Mucosa of rectum (tissue), 2 donors: Measurements from ENCODE around the gene SEMA6A.

Source experiments
- H3K27ac ChIP-seq, 2 donors: one replicate each; pipeline ENCODE4 v1.7.0; 2013; ENCODE audit warnings: inconsistent platforms in 2 of 2, low read depth in 2 of 2, low read length in 2 of 2
- H3K27me3 ChIP-seq, 2 donors: one replicate each; pipeline ENCODE4 v1.7.0; 2013; ENCODE audit warnings: low read length in 2 of 2; ENCODE audit not compliant: control insufficient read depth in 2 of 2, insufficient read depth in 2 of 2
- H3K36me3 ChIP-seq, 2 donors: one replicate each; pipeline ENCODE4 v1.7.0; 2013; ENCODE audit warnings: low read length in 2 of 2; ENCODE audit not compliant: control insufficient read depth in 2 of 2, insufficient read depth in 2 of 2
- H3K4me1 ChIP-seq, 2 donors: one replicate each; pipeline ENCODE4 v1.7.0; 2013; ENCODE audit warnings: low read length in 2 of 2, mild to moderate bottlenecking in 1 of 2; ENCODE audit not compliant: control insufficient read depth in 2 of 2, insufficient read depth in 2 of 2
- H3K4me3 ChIP-seq, 2 donors: one replicate each; pipeline ENCODE4 v1.7.0; 2013; ENCODE audit warnings: low read length in 2 of 2
- H3K9ac ChIP-seq, 2 donors: one replicate each; pipeline ENCODE4 v1.7.0; 2013; ENCODE audit warnings: low read length in 2 of 2, low read depth in 1 of 2, mild to moderate bottlenecking in 1 of 2
- H3K9me3 ChIP-seq, 2 donors: one replicate each; pipeline ENCODE4 v1.7.0; 2013; ENCODE audit warnings: low read length in 2 of 2; ENCODE audit not compliant: control insufficient read depth in 2 of 2
- donor health status: healthy.
- donor health status: Normal muscosa, but diverticular disease.

SEMA6A gene

DNA sequence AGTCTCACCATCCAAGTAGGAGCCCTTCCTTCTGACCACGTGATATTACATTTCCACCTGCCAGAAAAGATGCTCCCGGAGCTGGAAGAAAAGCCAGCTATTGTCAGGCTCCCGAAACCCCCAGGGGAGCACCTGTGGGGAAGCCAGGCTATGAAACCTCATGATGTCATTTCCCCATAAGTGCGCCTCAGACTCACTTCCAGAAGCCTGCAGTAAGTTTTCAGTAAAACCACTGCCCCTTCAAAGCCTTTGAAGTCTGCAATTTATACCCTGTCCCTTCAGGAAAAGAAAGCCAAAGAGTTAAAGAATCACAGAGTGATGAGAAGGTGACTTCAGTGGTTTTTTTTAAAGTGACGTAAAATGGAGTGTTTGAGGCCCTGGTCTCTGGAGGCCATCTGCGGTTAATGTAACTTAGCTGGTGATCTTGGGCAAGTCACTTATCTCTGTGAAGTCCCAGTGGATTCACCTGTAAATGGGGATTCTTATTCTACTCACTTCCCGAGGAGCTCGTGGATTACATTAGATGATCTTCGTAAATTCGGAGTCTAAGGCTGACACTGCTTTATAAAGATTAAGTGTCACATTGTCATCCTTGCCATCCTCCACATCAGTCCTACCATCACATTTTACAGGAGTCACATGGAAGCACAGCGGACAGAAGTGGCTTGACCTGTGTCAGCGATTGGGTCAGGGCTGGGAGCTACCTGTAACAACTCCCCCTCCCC lies 2.6 kb upstream of the SEMA6A start:
- H3K27ac ChIP-seq, result no peak overlapping the region

GRCh38 chr5:116576053-116576713 lies 1.6 kb upstream of the SEMA6A start:
- H3K9ac ChIP-seq, result peak overlapping the region; percentile 43 to 85
- peaks cover 7 to 26% of the 10 kb centered on the region in 2 donors for H3K4me1 ChIP-seq

More for the DNA sequence above, 2.6 kb upstream of the SEMA6A start:
- Histone ChIP-seq H3K36me3 (no peaks in the 10 kb centered on the region), H3K9me3 (no peaks in the 10 kb centered on the region), H3K4me3 (no peak overlapping the region), H3K4me1 (peaks cover 7 to 19% of the 10 kb centered on the region in 2 donors), H3K9ac (no peak overlapping the region), H3K27me3 (peaks cover 5 to 6% of the 10 kb centered on the region in 2 donors)

GRCh38 chr5:116575326-116576052 lies 866 bp upstream of the SEMA6A start:
- peaks cover 7 to 28% of the 10 kb centered on the region in 2 donors for H3K4me1 ChIP-seq
- peak overlapping the region; percentile 82 to 85 for H3K27ac ChIP-seq
- H3K9me3 ChIP-seq, result no peaks in the 10 kb centered on the region
- H3K9ac ChIP-seq, result peak overlapping the region; percentile 43 to 85
- peaks cover 5 to 7% of the 10 kb centered on the region in 2 donors for H3K27me3 ChIP-seq
- H3K4me3 ChIP-seq, result peak overlapping the region; percentile 92 to 99
- no peaks in the 10 kb centered on the region for H3K36me3 ChIP-seq

More at GRCh38 chr5:116576053-116576713, 1.6 kb upstream of the SEMA6A start:
- peak overlapping the region; percentile 92 to 99 for H3K4me3 ChIP-seq
- no peaks in the 10 kb centered on the region for H3K36me3 ChIP-seq
- peaks cover 5 to 7% of the 10 kb centered on the region in 2 donors for H3K27me3 ChIP-seq
- no peaks in the 10 kb centered on the region for H3K9me3 ChIP-seq
- H3K27ac ChIP-seq, result peak overlapping the region in 1 of 2 donors; percentile 35

GRCh38 chr5:116573702-116574366 lies 789 bp downstream of the SEMA6A start:
- no peaks in the 10 kb centered on the region for H3K36me3 ChIP-seq
- H3K27me3 ChIP-seq, result peaks cover 5 to 7% of the 10 kb centered on the region in 2 donors
- no peaks in the 10 kb centered on the region for H3K9me3 ChIP-seq
- peak overlapping the region; percentile 92 to 99 for H3K4me3 ChIP-seq
- H3K27ac ChIP-seq, result peak overlapping the region; percentile 85 to 91
- H3K4me1 ChIP-seq, result peaks cover 7 to 33% of the 10 kb centered on the region in 2 donors
- peak overlapping the region; percentile 83 to 85 for H3K9ac ChIP-seq

DNA sequence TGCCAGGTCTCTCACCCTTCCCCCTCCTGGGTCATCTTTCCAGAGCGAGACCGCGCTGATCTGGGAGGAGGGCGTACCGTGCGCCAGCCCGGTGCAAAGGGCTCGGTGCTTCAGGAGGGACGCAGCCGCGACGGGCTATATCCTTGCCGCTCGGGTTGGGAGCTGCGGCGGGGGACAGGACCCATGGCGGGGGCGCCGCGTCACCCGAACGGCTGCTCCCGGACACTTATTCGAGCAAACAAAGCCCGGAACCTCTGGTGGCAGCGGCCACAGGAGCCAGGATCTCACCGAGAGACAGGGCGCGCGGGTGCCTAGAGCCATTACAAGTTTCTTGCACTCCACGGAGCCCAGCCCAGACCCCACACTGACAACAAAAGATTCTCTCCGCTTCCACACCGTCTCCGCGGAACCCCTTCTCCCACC lies 1.3 kb downstream of the SEMA6A start:
- Histone ChIP-seq H3K27me3 (peaks cover 5 to 7% of the 10 kb centered on the region in 2 donors), H3K4me1 (peaks cover 11 to 33% of the 10 kb centered on the region in 2 donors), H3K9ac (peak overlapping the region; percentile 83 to 85), H3K27ac (peak overlapping the region; percentile 85 to 91), H3K4me3 (peak overlapping the region; percentile 92 to 99), H3K36me3 (no peaks in the 10 kb centered on the region), H3K9me3 (no peaks in the 10 kb centered on the region)

GRCh38 chr5:116572350-116573278 lies 2.0 kb downstream of the SEMA6A start:
- peak overlapping the region; percentile 85 to 91 for H3K27ac ChIP-seq
- H3K27me3 ChIP-seq, result peaks cover 5 to 7% of the 10 kb centered on the region in 2 donors
- H3K4me1 ChIP-seq, result peaks cover 11 to 33% of the 10 kb centered on the region in 2 donors
- peak overlapping the region; percentile 92 to 99 for H3K4me3 ChIP-seq
- H3K36me3 ChIP-seq, result no peaks in the 10 kb centered on the region
- peak overlapping the region; percentile 83 to 85 for H3K9ac ChIP-seq
- H3K9me3 ChIP-seq, result no peaks in the 10 kb centered on the region

- Histone ChIP-seq H3K36me3 (no peaks in the 10 kb centered on the region), H3K9me3 (no peaks in the 10 kb centered on the region), H3K4me3 (peak overlapping the region; percentile 92 to 99), H3K9ac (peak overlapping the region; percentile 83 to 85), H3K27me3 (peaks cover 5 to 7% of the 10 kb centered on the region in 2 donors), H3K27ac (peak overlapping the region; percentile 85 to 91), H3K4me1 (peaks cover 12 to 40% of the 10 kb centered on the region in 2 donors)
Measured at GRCh38 chr5:116571568-116572349, 2.9 kb downstream of the SEMA6A start.

- H3K36me3 ChIP-seq, result no peaks in the 10 kb centered on the region
- no peaks in the 10 kb centered on the region for H3K9me3 ChIP-seq
- no peak overlapping the region for H3K4me3 ChIP-seq
- H3K27ac ChIP-seq, result no peak overlapping the region
- no peak overlapping the region for H3K9ac ChIP-seq
- peaks cover 18 to 31% of the 10 kb centered on the region in 2 donors for H3K4me1 ChIP-seq
- peaks cover 5 to 7% of the 10 kb centered on the region in 2 donors for H3K27me3 ChIP-seq
Measured at GRCh38 chr5:116569999-116570398, 4.6 kb downstream of the SEMA6A start.
